ENCODE results near the gene SLC17A8. TPM values are rescaled to one million over a fixed set of nuclear protein-coding genes. Genes with fewer than 3 reads are reported as not detected.
A peak's percentile ranks its signal among the peaks of the same experiment; 100 is the strongest.

The SLC17A8 gene
- total and polyA plus RNA-seq, 2 donors (not counting 1 experiment from before 2014, with no cell fraction given), result not detected

DNA sequence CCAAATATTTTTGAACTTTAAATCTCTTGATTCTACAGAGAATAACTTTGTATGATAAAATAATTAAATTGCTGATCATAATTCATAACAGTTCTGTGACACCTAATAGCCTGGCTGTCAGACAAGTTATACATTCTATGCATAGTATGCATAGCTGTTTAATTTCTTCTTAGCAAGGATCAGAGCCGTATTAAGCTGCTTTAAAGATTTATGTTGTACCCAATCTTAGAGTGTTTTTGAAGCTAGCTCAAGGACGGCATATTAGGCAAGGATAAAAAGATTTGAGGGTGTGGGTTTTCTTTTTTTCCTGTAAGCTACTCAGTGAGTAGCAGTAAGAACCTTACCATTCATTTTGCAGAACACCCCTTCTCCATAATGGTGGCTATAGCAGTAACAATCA lies 45.9 kb downstream of the SLC17A8 start:
- H3K79me2 ChIP-seq (ENCODE audit: control insufficient read depth, insufficient read depth, low read length), result no peaks in the 10 kb centered on the region
- H3K9ac ChIP-seq (ENCODE audit: insufficient read depth, low read length), result no peak overlapping the region
- H3K4me1 ChIP-seq (ENCODE audit: control insufficient read depth, extremely low read depth, insufficient read depth, low read length), result no peaks in the 10 kb centered on the region
- no peak overlapping the region for H2AFZ ChIP-seq (ENCODE audit: low read length)
- H4K20me1 ChIP-seq (ENCODE audit: control insufficient read depth, extremely low read depth, insufficient read depth, low read length), result no peaks in the 10 kb centered on the region
- no peaks in the 10 kb centered on the region for H3K9me3 ChIP-seq (ENCODE audit: control insufficient read depth, insufficient read depth, low read depth, low read length)
- no peaks in the 10 kb centered on the region for H3K36me3 ChIP-seq (ENCODE audit: control insufficient read depth, insufficient read depth, low read length)
- no peak overlapping the region for H3K4me3 ChIP-seq (replicated peaks in 1 of 4; ENCODE audit: control extremely low read depth in 1 of 4, insufficient read depth in 1 of 4, low read depth in 3 of 4, low read length in 4 of 4)
- H3K27me3 ChIP-seq (ENCODE audit: control insufficient read depth, insufficient read depth, low read length), result no peaks in the 10 kb centered on the region
- DNase-seq (ENCODE audit: low read depth in 2 of 2), result no peak
- H3K4me2 ChIP-seq (ENCODE audit: extremely low read depth, insufficient read depth, low read length), result no peak overlapping the region
- no peak for TF ChIP-seq EZH2 (IDR thresholded peaks at IDR 0.05; ENCODE audit: low read length, missing control alignments)
- no peak overlapping the region for H3K27ac ChIP-seq (ENCODE audit: insufficient read depth, low read length)

DNA sequence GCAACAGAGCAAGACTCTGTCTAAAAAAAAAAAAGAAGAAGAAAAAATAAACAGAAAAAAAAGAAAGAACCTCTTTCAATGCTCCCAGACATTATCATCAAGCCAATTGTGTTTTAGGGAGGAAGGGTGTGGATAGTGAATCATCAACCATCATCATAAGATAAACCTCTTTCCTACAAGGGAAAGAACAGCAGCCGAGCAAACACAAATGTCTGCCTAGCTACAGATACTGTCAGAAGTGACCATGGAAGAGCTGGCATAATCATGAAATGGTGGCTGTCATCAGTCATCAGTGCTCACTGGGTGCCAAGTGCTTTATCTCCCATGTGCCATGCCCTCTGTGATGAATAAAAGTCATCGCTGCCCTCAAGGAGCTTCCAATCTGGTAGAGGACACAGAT lies 46.6 kb downstream of the SLC17A8 start:
- no peak overlapping the region for H3K27ac ChIP-seq (ENCODE audit: insufficient read depth, low read length)
- no peaks in the 10 kb centered on the region for H3K79me2 ChIP-seq (ENCODE audit: control insufficient read depth, insufficient read depth, low read length)
- H4K20me1 ChIP-seq (ENCODE audit: control insufficient read depth, extremely low read depth, insufficient read depth, low read length), result no peaks in the 10 kb centered on the region
- H3K9ac ChIP-seq (ENCODE audit: insufficient read depth, low read length), result no peak overlapping the region
- H3K27me3 ChIP-seq (ENCODE audit: control insufficient read depth, insufficient read depth, low read length), result no peaks in the 10 kb centered on the region
- H3K4me1 ChIP-seq (ENCODE audit: control insufficient read depth, extremely low read depth, insufficient read depth, low read length), result no peaks in the 10 kb centered on the region
- H3K9me3 ChIP-seq (ENCODE audit: control insufficient read depth, insufficient read depth, low read depth, low read length), result no peaks in the 10 kb centered on the region
- no peak overlapping the region for H2AFZ ChIP-seq (ENCODE audit: low read length)
- peak; percentile 7 to 52 for DNase-seq (ENCODE audit: low read depth in 2 of 2)
- H3K4me3 ChIP-seq (replicated peaks in 1 of 4; ENCODE audit: control extremely low read depth in 1 of 4, insufficient read depth in 1 of 4, low read depth in 3 of 4, low read length in 4 of 4), result no peak overlapping the region
- TF ChIP-seq CTCF (conservative IDR thresholded peaks at IDR 0.05 in 1 of 2, IDR thresholded peaks at IDR 0.05 in 1 of 2; ENCODE audit: low read depth in 1 of 2, low read length in 2 of 2) (no peak), EZH2 (IDR thresholded peaks at IDR 0.05; ENCODE audit: low read length, missing control alignments) (no peak)
- no peak overlapping the region for H3K4me2 ChIP-seq (ENCODE audit: extremely low read depth, insufficient read depth, low read length)
- no peaks in the 10 kb centered on the region for H3K36me3 ChIP-seq (ENCODE audit: control insufficient read depth, insufficient read depth, low read length)

DNA sequence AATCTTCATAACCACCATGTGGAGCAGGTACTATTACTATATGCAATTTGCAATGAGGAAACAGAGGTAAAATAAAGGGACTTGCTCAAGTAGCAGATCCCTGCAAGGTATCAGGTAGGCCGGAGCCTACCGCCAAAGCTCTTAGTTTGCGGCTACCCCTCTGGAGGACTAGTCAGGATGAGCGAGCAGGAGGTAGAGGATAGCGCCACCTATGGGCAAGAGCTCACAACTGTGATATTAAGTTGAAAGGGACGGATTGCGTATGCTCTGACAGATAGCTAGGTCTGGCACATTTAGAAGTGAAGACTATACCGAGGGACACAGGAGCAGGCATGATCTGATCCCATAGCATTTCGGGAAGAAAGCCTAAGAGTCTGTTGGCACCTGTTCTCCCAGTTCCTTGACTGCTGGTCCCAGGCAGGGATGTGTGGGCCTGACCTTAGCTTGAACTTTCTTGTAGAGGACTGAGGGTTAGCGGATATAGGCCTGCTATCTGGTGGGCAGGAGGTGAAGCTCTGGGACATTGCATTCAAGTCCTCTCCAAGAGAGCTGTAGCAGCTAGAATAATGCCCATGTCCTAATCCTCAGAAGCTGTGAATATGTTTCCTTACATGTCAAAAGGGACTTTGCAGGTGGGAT lies 48.0 kb downstream of the SLC17A8 start:
- no peaks in the 10 kb centered on the region for H3K4me1 ChIP-seq (ENCODE audit: control insufficient read depth, extremely low read depth, insufficient read depth, low read length)
- no peaks in the 10 kb centered on the region for H3K27me3 ChIP-seq (ENCODE audit: control insufficient read depth, insufficient read depth, low read length)
- TF ChIP-seq CTCF (conservative IDR thresholded peaks at IDR 0.05 in 1 of 2, IDR thresholded peaks at IDR 0.05 in 1 of 2; ENCODE audit: low read depth in 1 of 2, low read length in 2 of 2), result peak; percentile 29 to 65
- no peak for TF ChIP-seq EZH2 (IDR thresholded peaks at IDR 0.05; ENCODE audit: low read length, missing control alignments)
- H3K79me2 ChIP-seq (ENCODE audit: control insufficient read depth, insufficient read depth, low read length), result no peaks in the 10 kb centered on the region
- H4K20me1 ChIP-seq (ENCODE audit: control insufficient read depth, extremely low read depth, insufficient read depth, low read length), result no peaks in the 10 kb centered on the region
- H3K9ac ChIP-seq (ENCODE audit: insufficient read depth, low read length), result no peak overlapping the region
- no peak overlapping the region for H2AFZ ChIP-seq (ENCODE audit: low read length)
- H3K9me3 ChIP-seq (ENCODE audit: control insufficient read depth, insufficient read depth, low read depth, low read length), result no peaks in the 10 kb centered on the region
- no peak overlapping the region for H3K27ac ChIP-seq (ENCODE audit: insufficient read depth, low read length)
- no peak overlapping the region for H3K4me2 ChIP-seq (ENCODE audit: extremely low read depth, insufficient read depth, low read length)
- DNase-seq (ENCODE audit: low read depth in 2 of 2), result peak; percentile 15 to 50
- H3K36me3 ChIP-seq (ENCODE audit: control insufficient read depth, insufficient read depth, low read length), result no peaks in the 10 kb centered on the region
- H3K4me3 ChIP-seq (replicated peaks in 1 of 4; ENCODE audit: control extremely low read depth in 1 of 4, insufficient read depth in 1 of 4, low read depth in 3 of 4, low read length in 4 of 4), result no peak overlapping the region
